GM21723 (cell line): ENCODE data around the gene PTCSC3.

Experiments
- ATAC-seq: cut with Tn5 transposase; IDR thresholded peaks from one replicate; pipeline ENCODE4 v1.9.1; 2021; ENCODE audit warnings: mild to moderate bottlenecking, moderate library complexity; ENCODE audit not compliant: unreplicated experiment

PTCSC3 gene

GRCh38 chr14:36176524-36176923, at the start of gene PTCSC3:
Gene PTCSC3, minus strand, starts transcription at chr14:36176722.
- ATAC-seq = no peak

GRCh38 chr14:36226164-36226563, 49.6 kb upstream of the PTCSC3 start:
- ATAC-seq = no peak

GRCh38 chr14:36224176-36224575, 47.7 kb upstream of the PTCSC3 start:
- no peak for ATAC-seq

DNA sequence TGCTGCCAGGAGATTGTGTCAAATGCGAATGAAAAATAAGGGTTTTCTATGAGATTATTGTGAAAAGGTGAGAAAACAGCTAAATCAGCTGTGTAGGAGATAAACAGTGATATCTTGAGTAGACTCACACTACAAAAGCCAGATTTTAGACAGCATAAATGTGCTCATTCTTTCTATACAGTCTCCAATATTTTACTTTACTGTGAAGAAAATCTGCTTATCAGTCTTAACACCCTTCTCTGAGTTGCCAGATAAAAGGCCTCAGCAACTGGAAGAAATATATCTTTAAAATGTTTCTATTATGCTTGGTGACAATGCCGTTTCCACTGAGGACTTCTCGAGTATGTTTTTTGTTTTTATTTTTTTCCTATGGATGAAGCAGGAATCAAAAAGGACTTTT, 47.0 kb upstream of the PTCSC3 start:
- no peak for ATAC-seq

- ATAC-seq = no peak
These were observed 46.5 kb upstream of the PTCSC3 start for GRCh38 chr14:36222952-36223468.

- no peak for ATAC-seq
These were observed 45.8 kb upstream of the PTCSC3 start for GRCh38 chr14:36222337-36222736.

DNA sequence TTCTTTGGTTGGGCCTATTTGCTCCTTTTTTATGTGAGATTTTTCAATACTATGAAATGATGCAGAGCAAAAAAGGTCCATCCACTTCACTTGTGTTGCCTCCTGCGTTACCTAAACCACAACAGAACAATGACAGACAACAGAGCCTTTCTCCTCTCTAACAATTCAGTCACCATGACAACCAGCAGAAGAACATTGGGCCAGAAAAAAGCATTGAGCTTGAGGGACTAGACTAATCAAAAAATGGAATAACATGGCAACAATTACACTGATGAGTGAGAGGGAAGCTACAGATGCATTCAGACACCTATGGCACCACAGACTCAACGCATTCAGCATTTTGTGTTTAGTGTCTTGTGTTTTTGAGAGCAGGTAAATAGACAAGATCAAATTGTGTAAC, 44.6 kb upstream of the PTCSC3 start:
- ATAC-seq = no peak

GRCh38 chr14:36217732-36218131, 41.2 kb upstream of the PTCSC3 start:
- ATAC-seq = no peak

GRCh38 chr14:36217027-36217426, 40.5 kb upstream of the PTCSC3 start:
- no peak for ATAC-seq

GRCh38 chr14:36215217-36215598, 38.7 kb upstream of the PTCSC3 start:
- ATAC-seq = no peak

DNA sequence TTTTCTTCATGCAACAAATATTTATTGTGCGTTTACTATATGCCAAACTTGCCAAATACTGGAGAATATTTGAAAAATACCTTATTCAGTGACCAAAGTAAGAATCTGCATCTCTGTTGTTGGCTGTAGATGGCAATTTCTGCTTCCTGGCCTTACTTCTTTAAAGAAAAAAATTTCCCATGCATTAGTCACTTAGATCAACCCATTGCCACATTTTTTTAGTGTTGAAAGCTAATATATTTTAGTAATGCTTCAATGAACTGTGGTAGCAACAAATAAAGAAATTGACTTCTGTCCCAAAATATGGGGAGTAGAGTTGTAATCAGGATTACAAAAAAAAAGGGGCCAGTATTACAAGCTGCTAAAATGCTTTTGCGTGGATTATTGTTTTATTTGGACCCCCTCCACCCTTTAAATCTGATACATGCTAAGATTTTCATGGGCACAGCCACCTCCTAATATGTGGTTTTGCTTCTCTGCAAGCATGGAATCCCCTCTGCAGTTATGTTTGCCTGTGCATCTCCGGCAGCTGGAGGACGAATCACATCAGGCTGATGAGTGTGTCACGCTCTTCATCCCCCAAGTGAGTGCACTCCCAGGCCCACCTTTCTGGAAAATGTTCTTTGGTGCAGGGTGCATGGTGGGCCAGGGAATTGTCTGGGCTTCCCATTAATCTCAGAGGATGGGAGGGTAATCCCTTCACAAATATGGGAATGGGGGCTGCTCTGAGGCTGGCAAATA, 38.1 kb upstream of the PTCSC3 start:
- no peak for ATAC-seq

GRCh38 chr14:36212987-36213386, 36.5 kb upstream of the PTCSC3 start:
- ATAC-seq = no peak

DNA sequence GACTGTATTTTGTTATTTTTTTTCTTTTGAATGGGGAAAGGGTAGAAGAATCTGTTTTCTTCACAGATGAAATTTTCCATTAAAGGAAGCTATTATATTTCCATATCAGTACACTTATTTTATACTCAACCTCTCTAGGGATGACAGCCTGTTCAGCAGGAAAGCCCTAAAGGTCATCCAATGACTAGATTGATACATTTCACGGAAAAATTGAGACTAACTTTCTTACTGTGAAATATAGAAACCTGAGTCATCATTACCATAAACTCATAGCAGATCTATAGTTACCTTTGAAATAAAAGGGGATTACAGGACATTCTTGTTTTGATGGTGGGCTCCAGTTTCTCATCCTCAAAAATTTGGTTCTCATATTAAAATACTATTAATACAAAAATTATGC, 36.1 kb upstream of the PTCSC3 start:
- no peak for ATAC-seq

- ATAC-seq = no peak
These were observed 32.3 kb upstream of the PTCSC3 start for GRCh38 chr14:36208690-36209278.

GRCh38 chr14:36207500-36207899, 31.0 kb upstream of the PTCSC3 start:
- ATAC-seq = no peak

- no peak for ATAC-seq
These were observed 28.0 kb upstream of the PTCSC3 start for GRCh38 chr14:36204461-36205073.

DNA sequence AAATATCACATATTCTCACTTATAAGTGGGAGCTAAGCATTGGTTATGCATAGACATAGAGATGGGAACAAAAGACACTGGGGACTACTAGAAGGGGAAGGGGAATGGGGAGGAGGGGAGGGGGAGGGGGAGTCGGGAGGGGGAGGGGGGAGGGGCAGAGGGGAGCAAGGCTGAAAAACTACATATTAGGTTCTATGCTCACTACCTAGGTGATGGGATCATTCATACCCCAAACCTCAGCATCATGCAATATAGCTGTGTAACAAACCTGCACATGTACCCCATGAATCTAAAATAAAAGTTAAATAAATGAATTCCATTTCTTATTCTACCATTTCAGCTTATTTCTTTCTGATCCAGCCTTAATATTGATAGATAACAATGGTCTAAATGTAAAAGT, 21.9 kb upstream of the PTCSC3 start:
- no peak for ATAC-seq

DNA sequence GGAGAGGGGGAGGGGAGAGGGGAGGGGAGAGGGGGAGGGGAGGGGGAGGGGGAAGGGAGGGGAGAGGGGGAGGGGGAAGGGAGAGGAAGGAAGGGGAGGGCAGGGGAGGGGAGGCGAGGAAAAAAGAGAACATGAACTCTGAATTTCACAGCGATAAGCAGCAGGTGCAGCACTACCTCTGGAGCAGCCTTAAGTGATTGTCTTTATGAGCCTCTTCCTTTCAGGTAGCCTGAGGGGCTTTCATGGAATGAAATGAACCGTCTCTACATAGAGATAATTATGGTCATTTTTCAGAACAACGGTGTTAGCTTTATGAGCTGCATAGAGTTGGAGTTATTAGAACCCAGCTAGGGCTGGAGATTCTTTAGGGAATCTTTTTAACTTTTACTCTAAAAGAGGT, 18.1 kb upstream of the PTCSC3 start:
- no peak for ATAC-seq

GRCh38 chr14:36192530-36192929, 16.0 kb upstream of the PTCSC3 start:
- ATAC-seq = no peak

GRCh38 chr14:36183402-36183801, 6.9 kb upstream of the PTCSC3 start:
- ATAC-seq = no peak

DNA sequence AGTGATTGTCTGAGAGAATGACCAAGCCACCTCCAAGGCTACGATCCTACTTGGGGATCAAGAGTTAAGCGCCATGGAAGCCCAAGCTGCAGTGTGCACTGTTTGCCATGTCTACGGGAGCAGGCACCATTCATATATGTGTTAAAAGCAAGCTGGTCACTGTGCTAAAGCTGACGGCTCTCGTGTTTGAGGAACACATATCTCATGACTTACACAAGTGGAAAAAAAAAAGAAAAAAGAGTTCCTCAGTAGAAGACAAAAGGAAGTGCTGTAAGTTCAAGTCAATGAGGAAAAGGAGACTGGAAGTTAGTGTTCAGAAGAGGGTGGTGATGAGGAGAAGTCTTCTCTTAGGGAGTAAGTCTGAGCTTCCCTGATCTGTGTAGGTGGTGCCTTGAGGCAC, 4.9 kb upstream of the PTCSC3 start:
- ATAC-seq = no peak

DNA sequence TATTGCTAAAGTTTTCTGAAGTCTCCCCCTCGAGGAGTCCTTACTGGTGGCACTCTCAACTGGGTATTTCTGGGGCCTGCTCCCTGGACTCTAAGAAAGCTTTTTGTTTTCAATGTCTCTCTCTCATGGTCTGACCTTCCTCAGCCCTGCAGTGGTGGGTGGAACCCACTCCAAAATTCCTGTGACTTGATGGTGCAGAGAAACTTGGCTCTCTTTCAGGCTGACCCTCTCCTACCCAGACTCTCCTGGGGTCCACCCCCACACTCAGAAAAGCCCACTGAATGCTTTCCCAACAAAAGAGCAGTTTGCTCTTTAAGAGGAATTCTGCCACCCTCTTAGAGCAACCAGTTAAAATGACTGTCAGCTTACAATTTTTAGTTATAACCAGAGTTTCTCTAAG, 967 bp upstream of the PTCSC3 start:
- no peak for ATAC-seq
